Measurements from ENCODE around the gene MSI2. TPM values are rescaled to one million over a fixed set of nuclear protein-coding genes. Genes with fewer than 3 reads are reported as not detected.

The MSI2 gene
- total and polyA plus RNA-seq, 2 donors, result 25.3 to 52.5 TPM

DNA sequence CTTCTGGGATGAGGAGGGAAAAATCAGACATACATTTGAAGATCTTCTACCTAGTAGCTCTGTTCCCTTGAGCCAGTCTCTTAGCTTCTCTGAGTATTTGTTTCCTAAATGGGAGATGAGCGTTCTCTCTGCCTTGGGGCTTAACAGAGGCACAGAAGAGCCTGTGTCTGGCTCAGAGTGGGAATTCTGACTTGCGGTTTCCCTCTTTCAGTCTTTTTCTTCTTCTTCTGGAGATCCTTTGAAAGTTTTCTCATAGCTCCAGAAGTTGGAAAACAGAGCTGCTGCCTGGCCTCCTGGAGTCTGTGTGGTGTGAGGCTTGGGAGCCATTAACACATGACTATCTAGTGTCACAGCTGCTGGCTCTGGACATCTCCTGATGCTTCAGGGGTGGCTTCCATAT, 167.9 kb downstream of the MSI2 start:
- H3K27ac ChIP-seq (ENCODE audit: low read depth in 1 of 2, low read length in 1 of 2), result no peak overlapping the region
- H3K4me1 ChIP-seq (ENCODE audit: control insufficient read depth in 2 of 2, insufficient read depth in 2 of 2, low read length in 2 of 2), result peaks cover 47 to 65% of the 10 kb centered on the region in 2 donors
- H3K36me3 ChIP-seq (ENCODE audit: control insufficient read depth in 2 of 2, insufficient read depth in 2 of 2, low read length in 1 of 2), result peaks cover 13 to 20% of the 10 kb centered on the region in 2 donors
- 95% methylated on average over 2 of the region's 2 CpGs for WGBS
- H3K9me3 ChIP-seq (ENCODE audit: control insufficient read depth in 2 of 2, insufficient read depth in 1 of 2, low read length in 1 of 2), result no peaks in the 10 kb centered on the region
- H3K4me3 ChIP-seq (ENCODE audit: low read length in 2 of 2), result no peak overlapping the region
- H3K27me3 ChIP-seq (ENCODE audit: control insufficient read depth in 2 of 2, insufficient read depth in 1 of 2, low read length in 1 of 2), result no peaks in the 10 kb centered on the region
- no peak for DNase-seq (ENCODE audit: low read depth in 6 of 9, low spot score in 9 of 9)

DNA sequence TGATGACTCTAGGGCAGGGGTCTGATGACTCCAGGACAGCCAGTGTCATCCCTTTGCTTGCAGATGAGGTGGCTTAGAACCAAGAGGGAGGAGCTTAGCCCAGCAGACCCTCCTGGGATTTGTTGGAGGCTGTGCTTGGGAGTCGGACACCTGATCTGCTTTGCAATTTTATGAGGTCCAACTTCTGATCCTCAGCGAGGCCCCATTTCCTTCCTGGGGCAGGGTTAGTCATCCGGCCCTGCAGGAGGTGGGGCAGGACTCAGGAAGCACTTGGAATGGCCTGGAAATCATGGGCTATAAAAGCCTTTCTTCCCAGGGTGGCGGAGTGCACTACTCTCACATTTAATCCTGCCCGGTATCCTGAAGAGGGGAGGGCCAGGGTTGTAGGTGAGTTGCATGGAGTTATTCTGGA, 168.5 kb downstream of the MSI2 start:
- Histone ChIP-seq H3K27me3 (ENCODE audit: control insufficient read depth in 2 of 2, insufficient read depth in 1 of 2, low read length in 1 of 2) (no peaks in the 10 kb centered on the region), H3K4me1 (ENCODE audit: control insufficient read depth in 2 of 2, insufficient read depth in 2 of 2, low read length in 2 of 2) (peaks cover 51 to 70% of the 10 kb centered on the region in 2 donors), H3K9me3 (ENCODE audit: control insufficient read depth in 2 of 2, insufficient read depth in 1 of 2, low read length in 1 of 2) (no peaks in the 10 kb centered on the region), H3K36me3 (ENCODE audit: control insufficient read depth in 2 of 2, insufficient read depth in 2 of 2, low read length in 1 of 2) (peaks cover 13 to 22% of the 10 kb centered on the region in 2 donors), H3K4me3 (ENCODE audit: low read length in 2 of 2) (no peak overlapping the region), H3K27ac (ENCODE audit: low read depth in 1 of 2, low read length in 1 of 2) (no peak overlapping the region)
- no peak for DNase-seq (ENCODE audit: low read depth in 6 of 9, low spot score in 9 of 9)
- 57% methylated on average over 5 of the region's 5 CpGs for WGBS

DNA sequence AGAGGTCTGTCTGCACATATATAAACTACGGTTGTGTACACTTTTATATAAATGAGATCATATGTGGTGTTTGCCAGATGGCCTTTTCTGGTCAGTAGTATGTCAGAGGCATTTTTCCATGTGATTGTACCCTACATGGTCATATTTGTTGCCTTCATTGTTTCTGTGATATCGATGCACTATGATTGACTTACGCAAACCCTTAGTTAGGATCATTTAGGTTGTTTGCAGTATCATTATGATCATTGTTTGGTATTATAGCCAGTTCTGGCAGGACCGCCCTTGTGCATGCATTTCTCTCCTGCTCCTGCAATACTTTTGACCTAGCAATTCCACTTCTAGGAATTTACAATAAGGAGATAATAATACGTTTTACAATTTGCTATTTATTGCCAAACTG, 169.1 kb downstream of the MSI2 start:
- WGBS, result 92% methylated on average over 5 of the region's 5 CpGs
- Histone ChIP-seq H3K9me3 (ENCODE audit: control insufficient read depth in 2 of 2, insufficient read depth in 1 of 2, low read length in 1 of 2) (no peaks in the 10 kb centered on the region), H3K27ac (ENCODE audit: low read depth in 1 of 2, low read length in 1 of 2) (peak overlapping the region in 1 of 2 donors; percentile 39), H3K4me1 (ENCODE audit: control insufficient read depth in 2 of 2, insufficient read depth in 2 of 2, low read length in 2 of 2) (peaks cover 57 to 72% of the 10 kb centered on the region in 2 donors), H3K27me3 (ENCODE audit: control insufficient read depth in 2 of 2, insufficient read depth in 1 of 2, low read length in 1 of 2) (no peaks in the 10 kb centered on the region), H3K4me3 (ENCODE audit: low read length in 2 of 2) (no peak overlapping the region), H3K36me3 (ENCODE audit: control insufficient read depth in 2 of 2, insufficient read depth in 2 of 2, low read length in 1 of 2) (peaks cover 13 to 22% of the 10 kb centered on the region in 2 donors)
- no peak for DNase-seq (ENCODE audit: low read depth in 6 of 9, low spot score in 9 of 9)

DNA sequence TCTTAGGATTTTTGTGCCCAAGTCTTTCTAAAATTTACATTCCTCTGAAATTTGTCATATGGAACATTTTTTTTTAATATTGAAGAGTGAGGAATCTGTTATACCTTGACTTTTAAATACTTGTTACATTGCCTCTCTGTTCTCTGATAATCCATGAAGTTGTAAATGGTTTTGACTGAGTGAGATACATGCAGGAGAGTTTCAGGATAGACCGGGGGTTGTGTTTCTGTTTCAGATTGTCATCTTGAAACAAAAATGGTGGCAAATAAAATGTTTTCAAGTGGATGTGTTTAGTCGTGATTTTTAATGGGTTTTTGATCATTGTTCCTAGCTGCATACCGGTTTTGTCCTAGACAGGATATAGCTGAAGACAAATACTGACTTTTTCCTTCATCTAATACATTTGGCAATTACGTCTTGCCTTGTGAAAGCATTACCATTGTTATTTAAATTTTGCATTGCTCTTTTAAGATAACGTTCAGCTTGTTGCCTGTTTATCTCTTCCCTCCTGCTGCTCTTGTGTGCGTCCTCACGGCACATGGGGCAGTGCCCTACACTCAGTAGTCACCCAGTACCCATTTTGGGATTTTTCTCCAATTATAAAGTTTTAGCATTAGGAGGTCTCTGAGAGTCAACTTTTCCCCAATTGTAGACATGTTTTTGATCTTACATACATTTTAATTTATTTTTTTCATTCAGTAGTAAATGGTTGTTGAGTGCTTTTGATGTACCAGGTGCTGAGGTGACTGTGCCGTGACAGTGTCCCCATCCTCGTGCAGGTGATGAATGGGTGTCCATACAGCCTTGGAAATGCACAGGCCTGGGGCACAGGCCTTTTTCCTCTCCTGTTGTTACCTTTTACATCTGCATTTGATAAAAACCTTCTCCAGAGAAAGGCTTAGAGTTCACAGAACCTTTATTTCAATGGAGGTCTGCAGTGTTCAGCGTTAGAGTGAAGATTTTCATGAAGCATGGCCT, 169.9 kb downstream of the MSI2 start:
- DNase-seq (ENCODE audit: low read depth in 6 of 9, low spot score in 9 of 9), result peak in 1 of 9 donors; percentile 62
- peak overlapping the region; percentile 36 to 39 for H3K27ac ChIP-seq (ENCODE audit: low read depth in 1 of 2, low read length in 1 of 2)
- H3K4me1 ChIP-seq (ENCODE audit: control insufficient read depth in 2 of 2, insufficient read depth in 2 of 2, low read length in 2 of 2), result peaks cover 62 to 73% of the 10 kb centered on the region in 2 donors
- H3K9me3 ChIP-seq (ENCODE audit: control insufficient read depth in 2 of 2, insufficient read depth in 1 of 2, low read length in 1 of 2), result no peaks in the 10 kb centered on the region
- H3K4me3 ChIP-seq (ENCODE audit: low read length in 2 of 2), result no peak overlapping the region
- H3K36me3 ChIP-seq (ENCODE audit: control insufficient read depth in 2 of 2, insufficient read depth in 2 of 2, low read length in 1 of 2), result peaks cover 13 to 18% of the 10 kb centered on the region in 2 donors
- WGBS, result 64% methylated on average over 10 of the region's 10 CpGs
- H3K27me3 ChIP-seq (ENCODE audit: control insufficient read depth in 2 of 2, insufficient read depth in 1 of 2, low read length in 1 of 2), result no peaks in the 10 kb centered on the region

DNA sequence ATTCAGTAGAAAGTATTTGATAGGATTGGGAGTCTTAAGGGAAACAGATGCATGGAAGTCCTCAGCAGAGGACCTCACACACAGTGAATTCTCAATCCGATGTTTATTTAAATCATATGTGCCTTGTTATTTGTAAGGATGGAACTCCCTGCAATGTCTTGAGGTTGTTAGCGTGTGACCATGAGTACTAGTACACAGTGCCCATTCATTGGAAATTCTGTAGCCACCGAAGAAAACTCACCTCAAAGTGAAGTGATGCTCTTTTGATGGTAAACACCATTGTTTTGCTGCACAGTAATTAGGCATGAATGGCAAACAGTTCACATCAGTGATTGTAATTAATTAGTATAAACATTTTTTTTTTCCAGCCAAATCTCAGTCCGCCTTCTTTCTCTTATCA, 173.6 kb downstream of the MSI2 start:
- H3K9me3 ChIP-seq (ENCODE audit: control insufficient read depth in 2 of 2, insufficient read depth in 1 of 2, low read length in 1 of 2), result no peaks in the 10 kb centered on the region
- H3K4me3 ChIP-seq (ENCODE audit: low read length in 2 of 2), result no peak overlapping the region
- H3K36me3 ChIP-seq (ENCODE audit: control insufficient read depth in 2 of 2, insufficient read depth in 2 of 2, low read length in 1 of 2), result peaks cover under 1 to 15% of the 10 kb centered on the region in 2 donors
- 95% methylated on average over 4 of the region's 4 CpGs for WGBS
- no peak for DNase-seq (ENCODE audit: low read depth in 6 of 9, low spot score in 9 of 9)
- H3K4me1 ChIP-seq (ENCODE audit: control insufficient read depth in 2 of 2, insufficient read depth in 2 of 2, low read length in 2 of 2), result peaks cover 52 to 86% of the 10 kb centered on the region in 2 donors
- peak overlapping the region in 1 of 2 donors; percentile 59 for H3K27ac ChIP-seq (ENCODE audit: low read depth in 1 of 2, low read length in 1 of 2)
- H3K27me3 ChIP-seq (ENCODE audit: control insufficient read depth in 2 of 2, insufficient read depth in 1 of 2, low read length in 1 of 2), result no peaks in the 10 kb centered on the region

DNA sequence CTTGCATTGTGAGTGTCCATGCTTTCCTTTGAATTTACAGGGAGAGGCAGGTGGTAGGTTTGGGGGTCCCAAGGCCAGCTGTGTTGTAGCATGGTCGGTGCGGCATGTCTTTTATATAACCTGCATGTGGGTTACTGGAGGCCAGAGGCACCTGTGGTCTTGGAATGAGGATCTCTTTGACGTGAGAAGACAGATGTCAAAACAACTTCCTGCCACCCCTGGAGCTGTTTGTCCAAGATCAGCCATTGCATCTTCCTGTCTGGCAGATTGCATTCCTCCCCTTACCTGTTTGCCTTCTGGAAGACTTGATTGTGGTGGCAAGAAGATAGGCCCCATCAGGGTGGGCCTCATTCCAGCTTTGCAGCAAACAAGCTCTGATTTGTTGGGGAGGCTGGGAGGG, 175.1 kb downstream of the MSI2 start:
- 10% methylated on average over 3 of the region's 3 CpGs for WGBS
- Histone ChIP-seq H3K9me3 (ENCODE audit: control insufficient read depth in 2 of 2, insufficient read depth in 1 of 2, low read length in 1 of 2) (no peaks in the 10 kb centered on the region), H3K4me1 (ENCODE audit: control insufficient read depth in 2 of 2, insufficient read depth in 2 of 2, low read length in 2 of 2) (peaks cover 51 to 89% of the 10 kb centered on the region in 2 donors), H3K36me3 (ENCODE audit: control insufficient read depth in 2 of 2, insufficient read depth in 2 of 2, low read length in 1 of 2) (peaks cover 0 to 19% of the 10 kb centered on the region in 2 donors), H3K27ac (ENCODE audit: low read depth in 1 of 2, low read length in 1 of 2) (peak overlapping the region; percentile 1 to 59), H3K4me3 (ENCODE audit: low read length in 2 of 2) (no peak overlapping the region), H3K27me3 (ENCODE audit: control insufficient read depth in 2 of 2, insufficient read depth in 1 of 2, low read length in 1 of 2) (no peaks in the 10 kb centered on the region)
- no peak for DNase-seq (ENCODE audit: low read depth in 6 of 9, low spot score in 9 of 9)

DNA sequence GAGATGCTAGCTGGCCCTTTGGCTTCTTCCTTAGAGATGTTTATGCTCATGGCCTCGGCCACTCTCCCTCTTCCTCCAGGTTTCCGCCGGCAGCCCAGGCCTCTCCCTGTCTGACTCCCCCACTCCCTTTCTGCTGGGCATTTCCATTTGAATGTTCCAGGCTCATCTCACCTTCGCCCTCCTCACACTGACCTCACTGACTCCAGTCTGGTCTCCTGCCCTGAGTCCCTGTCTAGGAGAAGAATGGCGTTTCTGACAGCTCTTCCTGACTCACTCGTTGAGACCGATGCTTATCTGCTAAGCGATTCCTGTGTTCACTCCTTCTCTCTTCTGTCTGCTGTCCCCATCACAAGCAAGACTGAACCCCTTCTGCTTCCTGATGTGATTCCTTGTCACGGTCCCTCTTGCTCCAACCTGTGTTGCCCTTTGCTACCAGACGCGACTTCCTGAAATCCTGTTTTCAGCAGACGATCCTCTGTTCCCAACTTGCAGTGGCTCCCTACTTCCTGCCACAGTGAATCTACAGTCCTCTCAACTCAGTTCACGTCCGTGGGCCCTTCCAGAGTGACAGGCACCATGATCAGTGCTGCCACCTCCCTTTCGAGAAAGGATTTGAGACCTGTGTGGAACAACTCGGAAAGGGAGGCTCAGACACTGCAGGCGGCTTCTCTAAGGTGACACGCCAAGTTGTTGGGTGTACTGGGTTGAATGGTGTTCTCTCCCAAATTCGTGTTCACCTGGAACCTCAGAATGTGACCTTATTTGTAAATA, 176.4 kb downstream of the MSI2 start:
- DNase-seq (ENCODE audit: low read depth in 6 of 9, low spot score in 9 of 9), result no peak
- Histone ChIP-seq H3K27me3 (ENCODE audit: control insufficient read depth in 2 of 2, insufficient read depth in 1 of 2, low read length in 1 of 2) (no peaks in the 10 kb centered on the region), H3K4me3 (ENCODE audit: low read length in 2 of 2) (no peak overlapping the region), H3K27ac (ENCODE audit: low read depth in 1 of 2, low read length in 1 of 2) (peak overlapping the region; percentile 26 to 59), H3K36me3 (ENCODE audit: control insufficient read depth in 2 of 2, insufficient read depth in 2 of 2, low read length in 1 of 2) (peaks cover 0 to 22% of the 10 kb centered on the region in 2 donors), H3K9me3 (ENCODE audit: control insufficient read depth in 2 of 2, insufficient read depth in 1 of 2, low read length in 1 of 2) (no peaks in the 10 kb centered on the region), H3K4me1 (ENCODE audit: control insufficient read depth in 2 of 2, insufficient read depth in 2 of 2, low read length in 2 of 2) (peaks cover 54 to 91% of the 10 kb centered on the region in 2 donors)
- WGBS, result 82% methylated on average over 19 of the region's 19 CpGs

DNA sequence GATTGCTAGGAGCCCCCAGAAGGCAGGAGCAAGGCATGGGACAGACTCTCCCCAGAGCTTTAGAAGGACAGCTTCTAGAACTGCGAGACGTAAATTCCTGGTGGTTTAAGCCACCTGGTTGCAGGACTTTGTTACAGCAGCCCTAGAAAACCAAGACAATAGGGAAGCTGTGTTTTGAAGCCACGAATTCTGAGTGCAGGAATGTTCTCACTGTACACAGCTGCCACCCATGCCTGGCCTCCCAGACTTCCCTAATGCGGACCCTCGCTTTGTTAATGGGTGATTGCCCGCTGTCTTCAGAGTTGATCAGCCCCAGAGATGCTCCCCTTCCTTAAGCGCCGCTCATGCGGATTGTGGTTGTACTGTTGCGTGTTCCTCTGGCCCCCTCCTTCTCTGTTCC, 177.1 kb downstream of the MSI2 start:
- peaks cover 0 to 22% of the 10 kb centered on the region in 2 donors for H3K36me3 ChIP-seq (ENCODE audit: control insufficient read depth in 2 of 2, insufficient read depth in 2 of 2, low read length in 1 of 2)
- no peaks in the 10 kb centered on the region for H3K9me3 ChIP-seq (ENCODE audit: control insufficient read depth in 2 of 2, insufficient read depth in 1 of 2, low read length in 1 of 2)
- H3K27me3 ChIP-seq (ENCODE audit: control insufficient read depth in 2 of 2, insufficient read depth in 1 of 2, low read length in 1 of 2), result no peaks in the 10 kb centered on the region
- H3K4me1 ChIP-seq (ENCODE audit: control insufficient read depth in 2 of 2, insufficient read depth in 2 of 2, low read length in 2 of 2), result peaks cover 56 to 94% of the 10 kb centered on the region in 2 donors
- WGBS, result 65% methylated on average over 10 of the region's 10 CpGs
- no peak overlapping the region for H3K4me3 ChIP-seq (ENCODE audit: low read length in 2 of 2)
- H3K27ac ChIP-seq (ENCODE audit: low read depth in 1 of 2, low read length in 1 of 2), result peak overlapping the region in 1 of 2 donors; percentile 52
- DNase-seq (ENCODE audit: low read depth in 6 of 9, low spot score in 9 of 9), result no peak

DNA sequence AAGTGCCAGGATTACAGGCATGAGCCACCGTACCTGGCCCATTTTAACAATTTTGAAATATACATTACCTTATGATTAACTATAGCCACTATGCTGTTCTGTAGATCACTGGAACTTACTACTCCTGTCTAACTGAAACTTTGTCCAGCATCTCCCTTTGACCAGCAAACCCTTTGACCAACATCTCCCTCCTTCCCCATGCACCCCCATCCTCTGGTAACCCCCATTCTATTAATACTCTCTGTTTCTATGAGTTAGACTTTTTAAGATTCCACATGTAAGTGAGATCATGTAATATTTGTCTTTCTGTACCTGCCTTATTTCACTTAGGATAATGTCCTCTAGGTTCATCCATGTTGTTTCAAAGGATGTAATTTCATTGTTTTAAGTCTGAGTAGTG, 178.0 kb downstream of the MSI2 start:
- H3K27me3 ChIP-seq (ENCODE audit: control insufficient read depth in 2 of 2, insufficient read depth in 1 of 2, low read length in 1 of 2), result no peaks in the 10 kb centered on the region
- H3K9me3 ChIP-seq (ENCODE audit: control insufficient read depth in 2 of 2, insufficient read depth in 1 of 2, low read length in 1 of 2), result no peaks in the 10 kb centered on the region
- H3K27ac ChIP-seq (ENCODE audit: low read depth in 1 of 2, low read length in 1 of 2), result no peak overlapping the region
- no peak for DNase-seq (ENCODE audit: low read depth in 6 of 9, low spot score in 9 of 9)
- 100% methylated on average over 1 of the region's 1 CpG for WGBS
- H3K4me3 ChIP-seq (ENCODE audit: low read length in 2 of 2), result no peak overlapping the region
- H3K36me3 ChIP-seq (ENCODE audit: control insufficient read depth in 2 of 2, insufficient read depth in 2 of 2, low read length in 1 of 2), result peaks cover 0 to 20% of the 10 kb centered on the region in 2 donors
- peaks cover 55 to 94% of the 10 kb centered on the region in 2 donors for H3K4me1 ChIP-seq (ENCODE audit: control insufficient read depth in 2 of 2, insufficient read depth in 2 of 2, low read length in 2 of 2)
